Sigmoid colon (tissue), 7 donors: ENCODE measurements around the gene GANAB. TPM values are rescaled to one million over a fixed set of nuclear protein-coding genes. Genes with fewer than 3 reads are reported as not detected.
"Not testable (repeated sequence)": the region's sequence is repeated elsewhere in the genome, so short reads cannot be mapped to it uniquely, and the experiment has no call there.

Source experiments
- DNase-seq: peaks from one replicate; pipeline ENCODE4 v3.0.0-alpha.2; 2019
- H3K27ac ChIP-seq, 4 donors: fragments of 200-600 bp; sonication (generic); one replicate each; pipeline ENCODE4 v1.5.1; 2016 to 2019; ENCODE audit warnings: mild to moderate bottlenecking in 1 of 4
- H3K27me3 ChIP-seq, 3 donors: fragments of 200-600 bp; sonication (generic); one replicate each; pipeline ENCODE4 v1.5.1; 2019; ENCODE audit warnings: mild to moderate bottlenecking in 1 of 3
- H3K36me3 ChIP-seq, 4 donors: fragments of 200-600 bp; sonication (generic); one replicate each; pipeline ENCODE4 v1.5.1; 2016 to 2019
- H3K4me1 ChIP-seq, 4 donors: fragments of 200-600 bp; sonication (generic); one replicate each; pipeline ENCODE4 v1.5.1; 2017 to 2019
- H3K4me3 ChIP-seq, 4 donors: fragments of 200-600 bp; sonication (generic); one replicate each; pipeline ENCODE4 v1.5.1; 2017 to 2019; ENCODE audit warnings: mild to moderate bottlenecking in 2 of 4, moderate library complexity in 1 of 4
- H3K9me3 ChIP-seq, 4 donors: fragments of 200-600 bp in 3 of 4; sonication (generic) in 3 of 4; one replicate each; pipeline versions ENCODE4 v1.5.1 to v1.6.1; 2013 to 2019
- EP300 ChIP-seq, 4 donors: sonication (generic); formaldehyde crosslinking; IDR thresholded peaks; one replicate each; pipeline ENCODE4 v1.6.1; 2017; ENCODE audit warnings: antibody characterized with exemption in 4 of 4
- POLR2A ChIP-seq, 2 donors: fragments of 450-650 bp; IDR thresholded peaks; one replicate each; pipeline ENCODE4 v1.6.1; 2016; ENCODE audit warnings: antibody characterized with exemption in 2 of 2, mild to moderate bottlenecking in 2 of 2, moderate library complexity in 2 of 2
- POLR2AphosphoS5 ChIP-seq, 4 donors: sonication (generic); formaldehyde crosslinking; IDR thresholded peaks; one replicate each; pipeline ENCODE4 v1.6.1; 2017; ENCODE audit warnings: antibody characterized with exemption in 4 of 4
- WGBS, 2 donors: extraction: QIAGEN DNeasy Blood & Tissue Kit; methylation state at CpG; one replicate each; pipeline ENCODE4 v1.1.7; 2013; 5-methylcytosine and 5-hydroxymethylcytosine counted together
- intact Hi-C: fragments of 100-400 bp; cut with DNase I; formaldehyde crosslinking; loops from one replicate; pipeline ENCODE4 v1.15.1; 2023
- polyA plus RNA-seq, 3 donors: library from polyadenylated mRNA; stranded (reverse); fragments of 200-250 nt; gene quantifications; one replicate each; pipeline ENCODE4 v1.2.3, GENCODE V29; 2013
- total RNA-seq, 4 donors: library from RNA; depleted of rRNA; stranded (reverse); fragments of >200 nt; gene quantifications; one replicate each; pipeline ENCODE4 v1.1.0, GENCODE V29; 2016
- TF ChIP-seq, protein P1 (sequence below), 4 experiments: fragments of 450-650 bp in 3 of 4; fragments of 200-600 bp in 1 of 4; IDR thresholded peaks; one replicate each; pipeline ENCODE4 v1.5.1; 2016 to 2019; ENCODE audit warnings: antibody characterized with exemption in 4 of 4, mild to moderate bottlenecking in 3 of 4, moderate library complexity in 2 of 4
- donor health status: healthy with polysubstance abuse.
- donor health status: Bipolar disorder and iron deficiency.
- donor health status: healthy.

The GANAB gene
- total and polyA plus RNA-seq, 7 donors, result 12.6 to 163 (median 74.7) TPM

DNA sequence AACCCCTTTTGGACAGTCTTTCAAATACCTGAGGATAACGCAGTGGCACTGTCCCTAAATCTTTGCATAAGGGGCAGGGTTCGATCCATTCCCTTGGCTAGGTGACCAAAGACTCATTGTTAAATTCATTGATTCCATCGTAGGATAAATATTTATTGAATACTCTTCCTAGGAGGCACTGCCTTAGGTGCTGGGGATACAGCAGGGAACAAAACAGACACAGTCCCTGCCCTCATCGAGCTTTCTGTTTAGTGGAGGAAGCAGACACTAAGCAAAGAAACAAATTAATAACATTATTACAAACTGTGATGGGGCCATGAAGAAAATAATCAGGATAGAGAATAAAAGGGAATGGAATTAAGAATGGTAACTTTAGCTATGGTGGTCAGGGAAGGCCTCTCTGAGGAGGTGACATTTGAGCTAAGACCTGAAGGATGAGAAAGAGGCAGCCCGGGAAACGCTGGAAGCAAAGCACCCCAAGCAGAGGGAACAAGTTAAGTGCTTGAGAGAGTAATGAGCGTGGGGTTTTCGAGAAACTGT is 25.3 kb downstream of the GANAB start:
- intact Hi-C loops, result loop anchor here (5.0 kb wide), 1 partner anchor 106 kb away; the partner anchor contains the start of genes HNRNPUL2 and TTC9C
- Histone ChIP-seq H3K9me3 (no peaks in the 10 kb centered on the region), H3K27me3 (no peaks in the 10 kb centered on the region), H3K4me3 (peak overlapping the region; percentile 60 to 87 (median 74)), H3K27ac (peak overlapping the region; percentile 84 to 93 (median 90)), H3K4me1 (peaks cover 0 to 23% (median 19%) of the 10 kb centered on the region in 4 donors), H3K36me3 (peaks cover 12 to 40% (median 16%) of the 10 kb centered on the region in 4 donors)
- 27 to 32% methylated on average over 8 of the region's 8 CpGs for WGBS, 2 donors
- DNase-seq, result no peak
- TF ChIP-seq, protein P1, sequence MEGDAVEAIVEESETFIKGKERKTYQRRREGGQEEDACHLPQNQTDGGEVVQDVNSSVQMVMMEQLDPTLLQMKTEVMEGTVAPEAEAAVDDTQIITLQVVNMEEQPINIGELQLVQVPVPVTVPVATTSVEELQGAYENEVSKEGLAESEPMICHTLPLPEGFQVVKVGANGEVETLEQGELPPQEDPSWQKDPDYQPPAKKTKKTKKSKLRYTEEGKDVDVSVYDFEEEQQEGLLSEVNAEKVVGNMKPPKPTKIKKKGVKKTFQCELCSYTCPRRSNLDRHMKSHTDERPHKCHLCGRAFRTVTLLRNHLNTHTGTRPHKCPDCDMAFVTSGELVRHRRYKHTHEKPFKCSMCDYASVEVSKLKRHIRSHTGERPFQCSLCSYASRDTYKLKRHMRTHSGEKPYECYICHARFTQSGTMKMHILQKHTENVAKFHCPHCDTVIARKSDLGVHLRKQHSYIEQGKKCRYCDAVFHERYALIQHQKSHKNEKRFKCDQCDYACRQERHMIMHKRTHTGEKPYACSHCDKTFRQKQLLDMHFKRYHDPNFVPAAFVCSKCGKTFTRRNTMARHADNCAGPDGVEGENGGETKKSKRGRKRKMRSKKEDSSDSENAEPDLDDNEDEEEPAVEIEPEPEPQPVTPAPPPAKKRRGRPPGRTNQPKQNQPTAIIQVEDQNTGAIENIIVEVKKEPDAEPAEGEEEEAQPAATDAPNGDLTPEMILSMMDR (IDR thresholded peaks at IDR 0.05), result no peak

DNA sequence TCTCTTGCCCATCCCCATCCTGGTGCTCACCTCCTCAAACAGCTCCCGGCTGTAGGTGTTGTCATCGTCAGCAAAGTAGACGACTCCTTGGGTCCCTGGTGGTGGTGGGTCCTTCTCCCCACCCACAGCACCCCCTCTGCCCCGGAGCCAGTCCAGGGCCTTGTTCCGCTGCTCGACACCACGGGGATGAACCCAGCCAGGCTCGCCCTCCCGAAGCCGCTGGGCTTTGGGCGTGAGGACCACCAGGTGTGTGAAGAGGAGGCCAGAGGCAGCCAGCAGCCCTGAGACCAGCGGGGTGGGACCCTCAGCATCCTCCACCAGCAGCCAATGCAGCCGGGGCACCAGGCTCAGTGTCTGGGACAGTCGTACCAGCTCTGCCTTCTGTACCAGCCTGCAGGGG is 29.5 kb downstream of the GANAB start:
- DNase-seq, H3K4me3 ChIP-seq, intact Hi-C loops, H3K27me3 ChIP-seq, H3K27ac ChIP-seq, H3K9me3 ChIP-seq: not testable (repeated sequence)
- Histone ChIP-seq H3K4me1 (peaks cover 0 to 29% (median 24%) of the 10 kb centered on the region in 4 donors), H3K36me3 (peaks cover 0 to 42% (median 4%) of the 10 kb centered on the region in 4 donors)
- 95 to 97% methylated on average over 14 of the region's 14 CpGs for WGBS, 2 donors

DNA sequence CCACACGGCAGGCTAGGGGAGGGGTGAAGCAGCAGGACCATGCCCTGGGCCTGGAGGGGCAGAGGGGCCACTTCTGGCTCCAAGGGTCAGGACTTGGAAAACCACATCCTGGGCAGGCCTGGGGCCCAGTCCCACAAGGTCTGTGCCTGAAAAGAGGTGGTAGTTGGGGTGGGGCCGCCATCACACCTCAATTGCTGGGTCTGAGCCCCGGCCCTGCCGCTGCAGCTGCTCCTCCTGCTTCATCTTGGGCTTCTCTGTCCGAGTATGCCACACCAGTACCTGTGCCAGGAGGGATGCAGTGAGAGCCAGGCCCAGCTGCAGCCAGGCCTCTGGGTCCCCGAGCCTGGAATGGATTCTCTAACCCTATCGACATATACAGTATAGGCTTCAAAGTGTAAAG is 30.9 kb downstream of the GANAB start:
- no peak for TF ChIP-seq POLR2AphosphoS5 (IDR thresholded peaks at IDR 0.05)
- TF ChIP-seq, protein P1 (IDR thresholded peaks at IDR 0.05), result no peak
- TF ChIP-seq POLR2A (IDR thresholded peaks at IDR 0.05), result no peak
- no peak for TF ChIP-seq EP300 (IDR thresholded peaks at IDR 0.05)
- no peaks in the 10 kb centered on the region for H3K9me3 ChIP-seq
- 90 to 92% methylated on average over 7 of the region's 7 CpGs for WGBS, 2 donors
- H3K27me3 ChIP-seq, result no peaks in the 10 kb centered on the region
- DNase-seq, result no peak
- no peak overlapping the region for H3K4me3 ChIP-seq
- no peak overlapping the region for H3K27ac ChIP-seq
- peaks cover 0 to 34% (median 29%) of the 10 kb centered on the region in 4 donors for H3K4me1 ChIP-seq
- peaks cover 0 to 43% (median 4%) of the 10 kb centered on the region in 4 donors for H3K36me3 ChIP-seq
- intact Hi-C loops, result no loop called here

DNA sequence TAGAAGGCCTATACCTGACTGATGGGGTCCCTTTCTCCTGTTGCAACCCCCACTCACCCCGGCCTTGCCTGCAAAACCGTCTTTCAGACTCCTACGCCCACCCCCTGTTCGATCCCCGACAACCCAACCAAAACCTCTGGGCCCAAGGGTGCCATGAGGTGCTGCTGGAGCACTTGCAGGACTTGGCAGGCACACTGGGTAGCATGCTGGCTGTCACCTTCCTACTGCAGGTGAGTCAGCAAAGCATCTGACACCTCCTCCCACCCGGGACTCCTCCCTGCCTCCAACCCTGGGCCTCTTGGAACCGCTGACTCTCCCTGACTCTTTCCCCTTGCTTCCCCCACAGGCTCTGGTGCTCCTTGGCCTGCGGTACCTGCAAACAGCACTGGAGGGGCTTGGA is 32.1 kb downstream of the GANAB start:
- TF ChIP-seq EP300 (IDR thresholded peaks at IDR 0.05) (no peak), POLR2AphosphoS5 (IDR thresholded peaks at IDR 0.05) (no peak), POLR2A (IDR thresholded peaks at IDR 0.05) (no peak)
- TF ChIP-seq, protein P1 (IDR thresholded peaks at IDR 0.05), result no peak
- Histone ChIP-seq H3K27ac (peak overlapping the region in 3 of 4 donors; percentile 88 to 100 (median 96)), H3K9me3 (no peaks in the 10 kb centered on the region), H3K4me1 (peaks cover 0 to 30% (median 24%) of the 10 kb centered on the region in 4 donors), H3K4me3 (no peak overlapping the region), H3K27me3 (no peaks in the 10 kb centered on the region), H3K36me3 (peaks cover 0 to 55% (median 4%) of the 10 kb centered on the region in 4 donors)
- DNase-seq, result no peak
- intact Hi-C loops, result loop anchor here (5.0 kb wide), 2 partner anchors 53 to 93 kb away; partner anchors contain the start of genes BSCL2, C11orf98, CSKMT and GNG3
- WGBS, 2 donors, result 67 to 78% methylated on average over 8 of the region's 8 CpGs

DNA sequence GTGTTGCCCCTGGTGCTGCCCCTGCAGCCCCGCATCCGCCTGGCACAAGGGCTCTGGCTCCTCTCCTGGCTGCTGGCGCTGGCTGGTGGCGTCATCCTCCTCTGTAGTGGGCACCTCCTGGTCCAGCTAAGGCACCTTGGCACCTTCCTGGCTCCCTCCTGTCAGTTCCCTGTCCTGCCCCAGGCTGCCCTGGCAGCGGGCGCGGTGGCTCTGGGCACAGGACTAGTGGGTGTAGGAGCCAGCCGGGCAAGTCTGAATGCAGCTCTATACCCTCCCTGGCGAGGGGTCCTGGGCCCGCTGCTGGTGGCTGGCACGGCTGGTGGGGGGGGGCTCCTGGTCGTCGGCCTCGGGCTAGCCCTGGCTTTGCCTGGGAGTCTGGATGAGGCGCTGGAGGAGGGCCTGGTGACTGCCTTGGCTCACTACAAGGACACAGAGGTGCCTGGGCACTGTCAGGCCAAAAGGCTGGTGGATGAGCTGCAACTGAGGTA is 33.1 kb downstream of the GANAB start:
- no peaks in the 10 kb centered on the region for H3K27me3 ChIP-seq
- TF ChIP-seq POLR2AphosphoS5 (IDR thresholded peaks at IDR 0.05) (peak in 1 of 4 donors; percentile 3), POLR2A (IDR thresholded peaks at IDR 0.05) (no peak)
- TF ChIP-seq, protein P1 (IDR thresholded peaks at IDR 0.05), result no peak
- intact Hi-C loops, result loop anchor here (2.0 to 5.0 kb wide), 3 partner anchors 19 to 94 kb away; partner anchors contain the start of genes BSCL2, C11orf98, CSKMT and GNG3
- H3K9me3 ChIP-seq, result no peaks in the 10 kb centered on the region
- peaks cover 0 to 30% (median 24%) of the 10 kb centered on the region in 4 donors for H3K4me1 ChIP-seq
- peak overlapping the region; percentile 88 to 100 (median 96) for H3K27ac ChIP-seq
- WGBS, 2 donors, result 36 to 65% methylated on average over 15 of the region's 15 CpGs
- peak overlapping the region; percentile 53 to 82 (median 62) for H3K4me3 ChIP-seq
- peaks cover 0 to 58% (median 4%) of the 10 kb centered on the region in 4 donors for H3K36me3 ChIP-seq
- peak; percentile 87 for DNase-seq
